DMS153 treated with DMSO at 0.1 percent for 48 hours (cell line): Measurements from ENCODE around the gene PRKAR1B.

Experiments used
- DNase-seq: peaks from one replicate; lab custom pipeline; 2025; ENCODE audit not compliant: unreplicated experiment; lab: John Stamatoyannopoulos, UW

The PRKAR1B gene

DNA sequence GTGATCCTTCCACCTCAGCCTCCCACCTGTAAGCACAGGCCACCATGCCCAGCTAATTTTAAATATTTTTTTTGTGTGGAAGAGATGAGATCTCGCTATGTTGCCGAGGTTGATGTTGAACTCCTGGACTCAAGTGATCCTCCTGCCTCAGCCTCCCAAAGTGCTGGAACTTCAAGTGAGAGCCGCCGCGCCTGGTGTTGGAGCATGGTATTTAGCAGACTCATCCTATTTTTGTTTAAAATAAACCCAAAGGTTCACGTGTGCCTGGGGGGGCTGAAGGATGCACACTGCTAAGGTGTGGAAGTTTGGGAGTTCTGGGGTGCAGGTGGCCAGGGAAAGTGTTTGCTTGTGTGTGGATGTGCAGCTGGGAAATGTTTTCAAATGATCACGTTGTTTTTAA, 225.6 kb downstream of the PRKAR1B start:
- DNase-seq, result no peak

GRCh38 chr7:500521-501420, 226.3 kb downstream of the PRKAR1B start:
- DNase-seq, result no peak

GRCh38 chr7:499853-500485, 227.1 kb downstream of the PRKAR1B start:
- DNase-seq, result no peak
